HG03139 (cell line): ENCODE results near the gene CRTAP.
A peak's percentile ranks its signal among the peaks of the same experiment; 100 is the strongest.
"Not testable (repeated sequence)": the region's sequence is repeated elsewhere in the genome, so short reads cannot be mapped to it uniquely, and the experiment has no call there.

Source experiments
- ATAC-seq: cut with Tn5 transposase; IDR thresholded peaks from one replicate; pipeline ENCODE4 v1.9.1; 2021; ENCODE audit not compliant: unreplicated experiment

CRTAP gene

GRCh38 chr3:33099109-33099645 is 14.6 kb upstream of the CRTAP start:
- ATAC-seq, result no peak

- no peak for ATAC-seq
Observed at GRCh38 chr3:33099701-33100100, 14.1 kb upstream of the CRTAP start.

GRCh38 chr3:33100229-33100628 is 13.6 kb upstream of the CRTAP start:
- no peak for ATAC-seq

GRCh38 chr3:33103034-33103433 is 10.8 kb upstream of the CRTAP start:
- no peak for ATAC-seq

GRCh38 chr3:33103480-33103879 is 10.3 kb upstream of the CRTAP start:
- no peak for ATAC-seq

- no peak for ATAC-seq
Observed at GRCh38 chr3:33104803-33105202, 9.0 kb upstream of the CRTAP start.

GRCh38 chr3:33105341-33105948 is 8.4 kb upstream of the CRTAP start:
- ATAC-seq, result no peak

GRCh38 chr3:33106854-33107253 is 7.0 kb upstream of the CRTAP start:
- not testable (repeated sequence) for ATAC-seq

GRCh38 chr3:33111581-33111980 is 2.2 kb upstream of the CRTAP start:
- ATAC-seq, result peak; percentile 24

GRCh38 chr3:33114622-33115023 is 809 bp downstream of the CRTAP start:
- ATAC-seq, result no peak

- ATAC-seq, result no peak
Observed at GRCh38 chr3:33115024-33115768, 1.4 kb downstream of the CRTAP start.

GRCh38 chr3:33117461-33117860 is 3.6 kb downstream of the CRTAP start:
- no peak for ATAC-seq

- no peak for ATAC-seq
Observed at GRCh38 chr3:33119891-33120290, 6.1 kb downstream of the CRTAP start.

GRCh38 chr3:33122991-33123390 is 9.2 kb downstream of the CRTAP start:
- no peak for ATAC-seq

GRCh38 chr3:33124638-33125037 is 10.8 kb downstream of the CRTAP start:
- ATAC-seq, result no peak

GRCh38 chr3:33125840-33126239 is 12.0 kb downstream of the CRTAP start:
- no peak for ATAC-seq

GRCh38 chr3:33128706-33129105 is 14.9 kb downstream of the CRTAP start:
- ATAC-seq, result no peak

GRCh38 chr3:33130144-33130543 is 16.3 kb downstream of the CRTAP start:
- ATAC-seq, result no peak

- peak; percentile 66 for ATAC-seq
Observed at GRCh38 chr3:33131331-33132018, 17.7 kb downstream of the CRTAP start.

GRCh38 chr3:33132019-33132360 is 18.2 kb downstream of the CRTAP start:
- no peak for ATAC-seq

GRCh38 chr3:33134026-33134625 is 20.3 kb downstream of the CRTAP start:
- ATAC-seq, result no peak

- no peak for ATAC-seq
Observed at GRCh38 chr3:33137691-33138090, 23.9 kb downstream of the CRTAP start.
